Heart right ventricle (tissue), 16 donors: ENCODE measurements around the gene PHF8. TPM values are rescaled to one million over a fixed set of nuclear protein-coding genes. Genes with fewer than 3 reads are reported as not detected.

Experiments
- ATAC-seq, 8 donors: fragments of 200-7000 bp; cut with Tn5 transposase; one replicate each; pipeline ENCODE4 v1.9.1; 2020; ENCODE audit warnings: mild to moderate bottlenecking in 8 of 8, moderate library complexity in 8 of 8, moderate number of reproducible peaks in 1 of 8
- DNase-seq, 2 donors: peaks; one replicate each; pipeline ENCODE4 v3.0.0-alpha.2; 2020
- H3K27ac ChIP-seq, 10 donors: fragments of 200-600 bp; sonication (generic) in 2 of 10; one replicate each; pipeline versions ENCODE4 v1.5.0 to v1.8.0; 2020 to 2022; ENCODE audit warnings: mild to moderate bottlenecking in 3 of 10
- H3K27me3 ChIP-seq, 7 donors: fragments of 200-600 bp; one replicate each; pipeline ENCODE4 v1.8.0; 2021 to 2022; ENCODE audit warnings: mild to moderate bottlenecking in 2 of 7
- H3K36me3 ChIP-seq, 9 donors: fragments of 200-600 bp; sonication (generic) in 1 of 9; one replicate each; pipeline versions ENCODE4 v1.5.0 to v1.8.0; 2020 to 2022; ENCODE audit warnings: mild to moderate bottlenecking in 2 of 9
- H3K4me1 ChIP-seq, 9 donors: fragments of 200-600 bp; sonication (generic) in 1 of 9; one replicate each; pipeline versions ENCODE4 v1.5.0 to v1.8.0; 2020 to 2022; ENCODE audit warnings: mild to moderate bottlenecking in 4 of 9
- H3K4me3 ChIP-seq, 10 donors: fragments of 200-600 bp; sonication (generic) in 2 of 10; one replicate each; pipeline versions ENCODE4 v1.5.0 to v1.8.0; 2020 to 2022; ENCODE audit warnings: mild to moderate bottlenecking in 7 of 10, moderate library complexity in 2 of 10
- H3K9me3 ChIP-seq, 11 donors: fragments of 200-600 bp in 10 of 11; sonication (generic) in 2 of 11; one replicate each; pipeline versions ENCODE4 v1.5.0 to v1.8.0; 2013 to 2022; ENCODE audit warnings: mild to moderate bottlenecking in 2 of 11, control low read depth in 1 of 11, moderate library complexity in 1 of 11
- WGBS, 2 donors: extraction: QIAGEN DNeasy Blood & Tissue Kit; methylation state at CpG; one replicate each; pipeline ENCODE4 v1.1.7; 2013; ENCODE audit warnings: inconsistent platforms in 1 of 2; 5-methylcytosine and 5-hydroxymethylcytosine counted together
- intact Hi-C, 10 donors: fragments of 100-400 bp; cut with DNase I; formaldehyde crosslinking; loops; one replicate each; pipeline versions ENCODE4 v1.11.1 to v1.14.2; 2022
- polyA plus RNA-seq, 2 donors: library from polyadenylated mRNA; stranded (reverse); fragments of 200-250 nt; gene quantifications; one replicate each; pipeline ENCODE4 v1.2.3, GENCODE V29; 2013
- total RNA-seq, 10 donors: library from RNA; stranded (reverse); fragmentation: NEBNext Ultra II Directional in 3 of 10; extraction: Animal tissue kit (Norgen Biotek cat#: 25700) in 3 of 10; gene quantifications; one replicate each; pipeline versions ENCODE4 v1.2.1 to v1.2.4, GENCODE V29; 2021 to 2023
- TF ChIP-seq, protein P1 (sequence below), 9 donors: fragments of 200-600 bp; sonication (generic) in 2 of 9; IDR thresholded peaks; one replicate each; pipeline versions ENCODE4 v1.5.0 to v1.8.0; 2021 to 2022; ENCODE audit warnings: antibody characterized with exemption in 9 of 9, mild to moderate bottlenecking in 5 of 9, moderate library complexity in 1 of 9
- donor health status: Arrhythmogenic right ventricular cardiomyopathy.
- donor health status: ischemic (EF 13 %, LVEDD 7.1; RV severe dilation, severe dysfunction).
- donor health status: healthy with polysubstance abuse.
- donor health status: DM: no; HTN: yes; CAD: no.
- donor health status: DM: no; HTN: no; CAD: no.
- donor health status: ischemic (EF 25% LVEDD 6.9; RV normal size, moderate dysfunction).
- donor health status: ischemic (EF 25% LVEDD 5.7; RV mildly dilated, moderate dysfunction).
- donor health status: healthy.
- donor health status: DM: yes; HTN: yes; CAD: no.
- donor health status: Ischemic cardiomyopathy.
- donor health status: ischemic (EF 35%, LVEDD 5.7; RV mildly dilated, moderate dysfunction).
- donor health status: nonischemic (EF 11% LVEDD 7.7; RV severe dilation, severe dysfunction).
- donor health status: DM: yes; HTN: yes; CAD: no.
- donor health status: PGD.
- donor health status: ischemic (EF 29% LVEDD 5.4; RV normal size, mild dysfunction).
- donor health status: nonischemic (EF 23%, LVEDD 6.1; RV moderate dilation, normal function).

Gene PHF8
- total and polyA plus RNA-seq, 12 donors = 4.0 to 12.9 (median 10.7) TPM

DNA sequence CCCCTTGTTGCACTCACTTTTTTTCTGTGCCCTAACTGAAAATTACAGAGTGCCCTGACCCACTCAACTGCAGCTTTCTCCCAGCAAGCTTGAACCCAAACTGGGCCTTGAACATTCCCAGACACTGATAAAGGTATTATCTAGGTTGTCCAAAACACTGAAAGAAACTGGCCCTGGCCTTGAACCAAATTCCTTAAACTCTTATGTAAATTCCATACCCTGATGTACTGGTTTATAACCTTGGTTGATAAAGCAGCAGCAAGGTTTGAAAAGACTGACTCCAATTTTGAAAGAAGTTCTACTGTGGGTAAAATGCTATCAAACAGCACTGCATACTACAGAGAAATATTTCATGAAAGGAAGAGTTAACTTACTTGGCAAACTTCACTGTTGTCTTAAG is 125.6 kb downstream of the PHF8 start:
- TF ChIP-seq, protein P1, sequence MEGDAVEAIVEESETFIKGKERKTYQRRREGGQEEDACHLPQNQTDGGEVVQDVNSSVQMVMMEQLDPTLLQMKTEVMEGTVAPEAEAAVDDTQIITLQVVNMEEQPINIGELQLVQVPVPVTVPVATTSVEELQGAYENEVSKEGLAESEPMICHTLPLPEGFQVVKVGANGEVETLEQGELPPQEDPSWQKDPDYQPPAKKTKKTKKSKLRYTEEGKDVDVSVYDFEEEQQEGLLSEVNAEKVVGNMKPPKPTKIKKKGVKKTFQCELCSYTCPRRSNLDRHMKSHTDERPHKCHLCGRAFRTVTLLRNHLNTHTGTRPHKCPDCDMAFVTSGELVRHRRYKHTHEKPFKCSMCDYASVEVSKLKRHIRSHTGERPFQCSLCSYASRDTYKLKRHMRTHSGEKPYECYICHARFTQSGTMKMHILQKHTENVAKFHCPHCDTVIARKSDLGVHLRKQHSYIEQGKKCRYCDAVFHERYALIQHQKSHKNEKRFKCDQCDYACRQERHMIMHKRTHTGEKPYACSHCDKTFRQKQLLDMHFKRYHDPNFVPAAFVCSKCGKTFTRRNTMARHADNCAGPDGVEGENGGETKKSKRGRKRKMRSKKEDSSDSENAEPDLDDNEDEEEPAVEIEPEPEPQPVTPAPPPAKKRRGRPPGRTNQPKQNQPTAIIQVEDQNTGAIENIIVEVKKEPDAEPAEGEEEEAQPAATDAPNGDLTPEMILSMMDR (IDR thresholded peaks at IDR 0.05) = no peak
- H3K4me3 ChIP-seq = no peak overlapping the region
- H3K9me3 ChIP-seq = no peaks in the 10 kb centered on the region
- DNase-seq = no peak
- H3K36me3 ChIP-seq = no peaks in the 10 kb centered on the region
- H3K27me3 ChIP-seq = peaks cover 0 to 12% (median 0%) of the 10 kb centered on the region in 7 donors
- no peak overlapping the region for H3K27ac ChIP-seq
- intact Hi-C loops = no loop called here
- no peak for ATAC-seq
- no peaks in the 10 kb centered on the region for H3K4me1 ChIP-seq

DNA sequence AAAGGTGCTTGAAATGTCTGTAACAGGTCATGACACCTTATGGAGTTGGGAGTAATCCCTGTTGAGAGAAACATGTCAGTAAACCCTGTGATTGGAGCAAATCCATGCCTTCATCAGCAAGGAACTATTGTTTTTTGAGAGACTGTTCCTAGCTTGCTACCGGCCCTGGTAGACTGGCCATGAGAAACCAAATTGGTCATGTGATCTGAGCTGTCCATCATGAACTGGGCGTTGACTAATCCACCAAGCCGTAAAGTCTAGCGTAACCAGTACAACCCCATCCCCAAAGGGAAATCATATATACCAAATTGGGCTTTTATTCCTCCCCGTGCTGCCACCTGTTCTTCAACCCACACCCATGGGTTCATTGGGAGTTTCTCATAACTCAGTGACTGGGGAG is 143.7 kb downstream of the PHF8 start:
- Histone ChIP-seq H3K4me1 (no peaks in the 10 kb centered on the region), H3K36me3 (no peaks in the 10 kb centered on the region), H3K4me3 (no peak overlapping the region), H3K27me3 (no peaks in the 10 kb centered on the region), H3K9me3 (peaks cover 0 to 6% (median 0%) of the 10 kb centered on the region in 11 donors), H3K27ac (no peak overlapping the region)
- WGBS, 2 donors = 90 to 91% methylated on average over 5 of the region's 5 CpGs
- ATAC-seq (no peak), DNase-seq (no peak)
- intact Hi-C loops = no loop called here
- TF ChIP-seq, protein P1 (IDR thresholded peaks at IDR 0.05) = no peak

DNA sequence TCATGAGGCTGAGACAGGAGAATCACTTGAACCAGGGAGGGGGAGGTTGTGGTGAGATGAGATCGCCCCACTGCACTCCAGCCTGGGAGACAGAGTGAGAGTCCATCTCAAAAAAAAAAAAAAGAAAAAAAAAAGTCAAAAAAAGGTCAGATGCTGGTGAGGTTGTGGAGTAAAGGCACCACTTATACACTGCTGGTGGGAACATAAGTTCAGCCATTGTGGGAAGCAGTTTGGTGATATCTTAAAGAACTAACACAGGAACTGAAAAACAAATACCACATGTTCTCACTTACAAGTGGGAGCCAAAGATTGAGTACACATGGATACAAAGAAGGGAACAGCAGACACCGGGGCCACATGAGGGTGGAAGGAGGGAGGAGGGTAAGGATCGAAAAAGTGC is 149.0 kb downstream of the PHF8 start:
- WGBS, 2 donors = 85 to 96% methylated on average over 3 of the region's 3 CpGs

More for the DNA sequence above, 149.0 kb downstream of the PHF8 start:
- Histone ChIP-seq H3K36me3 (no peaks in the 10 kb centered on the region), H3K27me3 (no peaks in the 10 kb centered on the region), H3K4me1 (no peaks in the 10 kb centered on the region), H3K9me3 (peaks cover 0 to 6% (median 0%) of the 10 kb centered on the region in 11 donors), H3K4me3 (no peak overlapping the region), H3K27ac (no peak overlapping the region)
- ATAC-seq = no peak
- DNase-seq = no peak
- intact Hi-C loops = no loop called here
- TF ChIP-seq, protein P1 (IDR thresholded peaks at IDR 0.05) = no peak

Other genes with a start within 250 kb of the PHF8 start
- 1 to 10 TPM; 4.2 to 9.4 (median 6.7) TPM for gene FAM120C, start 138.8 kb upstream of the PHF8 start, total RNA-seq
- 1 to 10 TPM; 1.7 to 4.8 TPM for gene FAM120C, start 138.8 kb upstream of the PHF8 start, polyA plus RNA-seq